Inflammatory macrophage (primary cell): ENCODE data around the gene CELF4.
"Not testable (repeated sequence)": the region's sequence is repeated elsewhere in the genome, so short reads cannot be mapped to it uniquely, and the experiment has no call there.

Source experiments
- DNase-seq, 2 donors: peaks; one replicate each; pipeline ENCODE4 v3.0.0-alpha.2; 2020 to 2022

Gene CELF4

GRCh38 chr18:37388413-37388812 is 177.2 kb downstream of the CELF4 start:
- no peak for DNase-seq

- DNase-seq = peak in 1 of 2 donors; percentile 34
These were observed 179.5 kb downstream of the CELF4 start for GRCh38 chr18:37385846-37386778.

GRCh38 chr18:37383846-37384595 is 181.6 kb downstream of the CELF4 start:
- no peak for DNase-seq

- DNase-seq = no peak
These were observed 182.4 kb downstream of the CELF4 start for GRCh38 chr18:37383036-37383785.

- DNase-seq = no peak
These were observed 184.0 kb downstream of the CELF4 start for GRCh38 chr18:37381554-37381953.

GRCh38 chr18:37380546-37381110 is 185.0 kb downstream of the CELF4 start:
- no peak for DNase-seq

GRCh38 chr18:37378336-37379010 is 187.1 kb downstream of the CELF4 start:
- DNase-seq = no peak

- DNase-seq = no peak
These were observed 190.4 kb downstream of the CELF4 start for GRCh38 chr18:37375181-37375580.

- no peak for DNase-seq
These were observed 197.3 kb downstream of the CELF4 start for GRCh38 chr18:37368110-37368954.

- DNase-seq = no peak
These were observed 201.4 kb downstream of the CELF4 start for GRCh38 chr18:37364237-37364636.

- no peak for DNase-seq
These were observed 203.3 kb downstream of the CELF4 start for GRCh38 chr18:37362158-37362890.

- DNase-seq = no peak
These were observed 204.1 kb downstream of the CELF4 start for GRCh38 chr18:37361335-37362157.

- DNase-seq = not testable (repeated sequence)
These were observed 207.5 kb downstream of the CELF4 start for GRCh38 chr18:37358061-37358460.

GRCh38 chr18:37355772-37356171 is 209.8 kb downstream of the CELF4 start:
- DNase-seq = no peak

GRCh38 chr18:37351110-37351509 is 214.5 kb downstream of the CELF4 start:
- DNase-seq = no peak

- no peak for DNase-seq
These were observed 216.9 kb downstream of the CELF4 start for GRCh38 chr18:37348729-37349128.

- DNase-seq = no peak
These were observed 219.6 kb downstream of the CELF4 start for GRCh38 chr18:37346048-37346447.

GRCh38 chr18:37343542-37343851 is 222.1 kb downstream of the CELF4 start:
- DNase-seq = no peak

GRCh38 chr18:37341473-37342086 is 224.0 kb downstream of the CELF4 start:
- DNase-seq = no peak
